ENCODE data around the gene PLEKHG2. TPM values are rescaled to one million over a fixed set of nuclear protein-coding genes. Genes with fewer than 3 reads are reported as not detected.
"Not testable (repeated sequence)": the region's sequence is repeated elsewhere in the genome, so short reads cannot be mapped to it uniquely, and the experiment has no call there.

PLEKHG2 gene
- total RNA-seq, 1 experiment from 2014 or later: 62.3 TPM

- ChIA-PET CTCF (interaction anchor here (1.4 kb wide), 1 partner anchor 25 kb away, joined by 4 read pairs; no protein-coding TSS in a partner anchor), POLR2A (interaction anchor here (0.6 kb wide), 1 partner anchor 14 kb away, joined by 3 read pairs; no protein-coding TSS in a partner anchor)
- H3K4me1 Mint-ChIP-seq: peaks cover 19% of the 10 kb centered on the region
Measured at GRCh38 chr19:39449116-39449797, 36.8 kb downstream of the PLEKHG2 start.

GRCh38 chr19:39451257-39451656, 38.8 kb downstream of the PLEKHG2 start:
- ATAC-seq; DNase-seq (ENCODE audit: low spot score); H3K27ac Mint-ChIP-seq; H3K9me3 Mint-ChIP-seq; H3K27me3 Mint-ChIP-seq (ENCODE audit: low read depth); H3K4me3 Mint-ChIP-seq; POLR2A ChIA-PET; CTCF ChIA-PET; H3K4me1 Mint-ChIP-seq: not testable (repeated sequence)
- H3K36me3 Mint-ChIP-seq: peaks cover 52% of the 10 kb centered on the region

More at GRCh38 chr19:39449116-39449797, 36.8 kb downstream of the PLEKHG2 start:
- Mint-ChIP-seq H3K27ac (peak overlapping the region; percentile 91), H3K9me3 (no peaks in the 10 kb centered on the region), H3K27me3 (ENCODE audit: low read depth) (no peaks in the 10 kb centered on the region), H3K36me3 (peaks cover 57% of the 10 kb centered on the region), H3K4me3 (no peak overlapping the region)
- no peak for DNase-seq (ENCODE audit: low spot score)
- no peak for ATAC-seq
- TF ChIP-seq ZBTB43 (CRISPR knock-in tag; IDR thresholded peaks at IDR 0.05) (no peak), CREM (CRISPR knock-in tag; IDR thresholded peaks at IDR 0.05) (no peak), CREB1 (CRISPR knock-in tag; IDR thresholded peaks at IDR 0.05) (no peak), ATF2 (CRISPR knock-in tag; IDR thresholded peaks at IDR 0.05; ENCODE audit: borderline replicate concordance, low read depth) (no peak), EMX1 (CRISPR knock-in tag; IDR thresholded peaks at IDR 0.05) (no peak), PRRX2 (CRISPR knock-in tag; IDR thresholded peaks at IDR 0.05) (no peak), NR2C2 (CRISPR knock-in tag; IDR thresholded peaks at IDR 0.05) (no peak)

- Mint-ChIP-seq H3K9me3 (no peaks in the 10 kb centered on the region), H3K36me3 (peaks cover 67% of the 10 kb centered on the region), H3K4me1 (no peaks in the 10 kb centered on the region), H3K27ac (no peak overlapping the region), H3K4me3 (no peak overlapping the region), H3K27me3 (ENCODE audit: low read depth) (no peaks in the 10 kb centered on the region)
- DNase-seq (ENCODE audit: low spot score): no peak
- ChIA-PET POLR2A (no interaction called here), CTCF (interaction anchor here (0.7 to 1.7 kb wide), 3 partner anchors 11 to 51 kb away, joined by 3 to 6 read pairs (median 4); partner anchors contain the start of gene PLEKHG2)
- TF ChIP-seq ZSCAN18 (CRISPR knock-in tag; IDR thresholded peaks at IDR 0.05): no peak
- no peak for ATAC-seq
Measured at GRCh38 chr19:39463403-39463802, 50.9 kb downstream of the PLEKHG2 start.

- Mint-ChIP-seq H3K27ac (no peak overlapping the region), H3K4me1 (no peaks in the 10 kb centered on the region), H3K27me3 (ENCODE audit: low read depth) (no peaks in the 10 kb centered on the region), H3K36me3 (peaks cover 72% of the 10 kb centered on the region), H3K9me3 (no peaks in the 10 kb centered on the region), H3K4me3 (no peak overlapping the region)
- POLR2A ChIA-PET: no interaction called here
- TF ChIP-seq CBFB (CRISPR knock-in tag; IDR thresholded peaks at IDR 0.05; ENCODE audit: low read depth) (no peak), TEAD4 (CRISPR knock-in tag; IDR thresholded peaks at IDR 0.05) (no peak), ZNF423 (CRISPR knock-in tag; IDR thresholded peaks at IDR 0.05) (no peak)
- CTCF ChIA-PET: interaction anchor here (1.7 kb wide), 1 partner anchor 8 kb away, joined by 6 read pairs; no protein-coding TSS in a partner anchor
- DNase-seq (ENCODE audit: low spot score) (no peak), ATAC-seq (no peak)
Measured at GRCh38 chr19:39465956-39466747, 53.7 kb downstream of the PLEKHG2 start.

All from WTC11 (cell line).